IMR-90 (cell line): ENCODE measurements around the gene PAF1. TPM values are rescaled to one million over a fixed set of nuclear protein-coding genes. Genes with fewer than 3 reads are reported as not detected.

ENCODE experiments used
- ATAC-seq: fragments of 200-7000 bp; cut with Tn5 transposase; 2 replicates; pipeline ENCODE4 v1.9.1; 2020; ENCODE audit warnings: low read depth, mild to moderate bottlenecking, moderate library complexity
- BruUV-seq: library from RNA; stranded (reverse); fragments of 400-500 nt; replicated peaks from 2 replicates; lab custom pipeline; 2021; lab: Mats Ljungman, UMichigan
- CTCF ChIA-PET: fragments of 300-600 bp; formaldehyde crosslinking; extraction: SDS; loops from one replicate; lab custom pipeline; 2021; ENCODE audit warnings: antibody characterized with exemption; lab: Yijun Ruan, JAX
- POLR2A ChIA-PET: fragments of 300-600 bp; sonication (Branson Sonifier 250); formaldehyde crosslinking; loops from one replicate; lab custom pipeline; 2022; ENCODE audit warnings: antibody characterized with exemption; ENCODE audit not compliant: unreplicated experiment; lab: Charles Lee
- DNase-seq: peaks from one replicate; pipeline ENCODE4 v3.0.0; 2013
- H2AFZ ChIP-seq: replicated peaks from 2 replicates; pipeline ENCODE3; 2013; ENCODE audit warnings: low read length, mild to moderate bottlenecking; ENCODE audit not compliant: poor library complexity
- H2AK5ac ChIP-seq: 2 replicates; pipeline ENCODE4 v1.6.1; 2013; ENCODE audit warnings: low read depth, low read length, inconsistent platforms
- H2AK9ac ChIP-seq: replicated peaks from 2 replicates; pipeline ENCODE3; 2013; ENCODE audit warnings: mild to moderate bottlenecking, low read depth, low read length, moderate library complexity; ENCODE audit not compliant: poor library complexity
- H2BK120ac ChIP-seq: 2 replicates; pipeline ENCODE4 v1.6.1; 2013; ENCODE audit warnings: low read depth, low read length, inconsistent platforms
- H2BK15ac ChIP-seq: 3 replicates; pipeline ENCODE4 v1.6.1; 2013; ENCODE audit warnings: low read depth, low read length, inconsistent platforms
- H2BK20ac ChIP-seq: 2 replicates; pipeline ENCODE4 v1.6.1; 2013; ENCODE audit warnings: low read depth, mild to moderate bottlenecking, inconsistent platforms, low read length, moderate library complexity
- H2BK5ac ChIP-seq: 2 replicates; pipeline ENCODE4 v1.6.1; 2013; ENCODE audit warnings: mild to moderate bottlenecking, low read depth, low read length, inconsistent platforms; ENCODE audit not compliant: poor library complexity, severe bottlenecking
- H3K14ac ChIP-seq: replicated peaks from 2 replicates; pipeline ENCODE4 v1.6.1; 2013; ENCODE audit warnings: low read depth, low read length, inconsistent platforms
- H3K18ac ChIP-seq: 2 replicates; pipeline ENCODE4 v1.6.1; 2013; ENCODE audit warnings: low read depth, low read length, control low read depth
- H3K23ac ChIP-seq: 2 replicates; pipeline ENCODE4 v1.6.1; 2013; ENCODE audit warnings: low read depth, low read length, inconsistent platforms
- H3K27ac ChIP-seq: 2 replicates; pipeline ENCODE4 v1.5.1; 2013; ENCODE audit warnings: mild to moderate bottlenecking, control low read depth, low read length; ENCODE audit not compliant: insufficient read depth
- H3K27me3 ChIP-seq: 2 replicates; pipeline ENCODE4 v1.6.1; 2013; ENCODE audit warnings: low read length; ENCODE audit not compliant: control insufficient read depth, insufficient read depth
- H3K36me3 ChIP-seq: 2 replicates; pipeline ENCODE4 v1.6.1; 2013; ENCODE audit warnings: low read length, mixed read lengths; ENCODE audit not compliant: control insufficient read depth, insufficient read depth
- H3K4ac ChIP-seq: 2 replicates; pipeline ENCODE4 v1.6.1; 2013; ENCODE audit warnings: low read depth, low read length, inconsistent platforms
- H3K4me1 ChIP-seq: 2 replicates; pipeline ENCODE4 v1.6.1; 2013; ENCODE audit warnings: low read length, mixed read lengths; ENCODE audit not compliant: control insufficient read depth, insufficient read depth
- H3K4me2 ChIP-seq: 2 replicates; pipeline ENCODE4 v1.6.1; 2013; ENCODE audit warnings: low read depth, mild to moderate bottlenecking, control low read depth, low read length, moderate library complexity
- H3K4me3 ChIP-seq: 2 replicates; pipeline ENCODE4 v1.5.1; 2013; ENCODE audit warnings: low read depth, mild to moderate bottlenecking, control low read depth, low read length, moderate library complexity; ENCODE audit not compliant: insufficient read depth
- H3K56ac ChIP-seq: 2 replicates; pipeline ENCODE4 v1.6.1; 2013; ENCODE audit warnings: low read length, inconsistent platforms; ENCODE audit not compliant: insufficient read depth; ENCODE audit errors: extremely low read depth
- H3K79me1 ChIP-seq, 2 experiments: 2 replicates each; pipeline ENCODE4 v1.6.1; 2013; ENCODE audit warnings: low read length in 2 of 2, inconsistent platforms in 1 of 2, low read depth in 1 of 2
- H3K9ac ChIP-seq: 2 replicates; pipeline ENCODE4 v1.6.1; 2013; ENCODE audit warnings: low read depth, low read length, control low read depth
- H3K9me1 ChIP-seq: 2 replicates; pipeline ENCODE4 v1.6.1; 2013; ENCODE audit warnings: low read length, inconsistent platforms; ENCODE audit not compliant: insufficient read depth
- H3K9me3 ChIP-seq: 2 replicates; pipeline ENCODE4 v1.6.1; 2013; ENCODE audit warnings: low read length; ENCODE audit not compliant: control insufficient read depth, insufficient read depth
- H4K20me1 ChIP-seq: 2 replicates; pipeline ENCODE4 v1.6.1; 2013; ENCODE audit warnings: low read length, inconsistent platforms; ENCODE audit not compliant: insufficient read depth
- H4K5ac ChIP-seq: 2 replicates; pipeline ENCODE4 v1.6.1; 2013; ENCODE audit warnings: mild to moderate bottlenecking, low read depth, low read length, control low read depth
- H4K8ac ChIP-seq, 2 experiments: 2 replicates each; pipeline ENCODE4 v1.6.1; 2013; ENCODE audit warnings: low read depth in 2 of 2, low read length in 2 of 2, control low read depth in 1 of 2, inconsistent platforms in 1 of 2
- H4K91ac ChIP-seq: 2 replicates; pipeline ENCODE4 v1.6.1; 2013; ENCODE audit warnings: low read depth, low read length, inconsistent platforms; ENCODE audit not compliant: insufficient read depth
- BHLHE40 ChIP-seq: fragments of 150-350 bp; IDR thresholded peaks from 2 replicates; pipeline ENCODE4 v1.6.1; 2016; ENCODE audit warnings: mild to moderate bottlenecking, low read depth, low read length
- CHD1 ChIP-seq: IDR thresholded peaks from 2 replicates; pipeline ENCODE4 v1.6.1; 2012; ENCODE audit warnings: low read depth, low read length, improper control_type of control experiment
- ELK1 ChIP-seq: fragments of 150-350 bp; IDR thresholded peaks from 2 replicates; pipeline ENCODE4 v1.6.1; 2016; ENCODE audit warnings: low read depth, mild to moderate bottlenecking, low read length, moderate library complexity, borderline replicate concordance
- FOS ChIP-seq: fragments of 150-350 bp; IDR thresholded peaks from 2 replicates; pipeline ENCODE4 v1.6.1; 2016; ENCODE audit warnings: low read depth, low read length
- MAFK ChIP-seq: IDR thresholded peaks from 2 replicates; pipeline ENCODE4 v1.6.1; 2012; ENCODE audit warnings: low read depth, low read length, improper control_type of control experiment
- MAZ ChIP-seq: IDR thresholded peaks from 2 replicates; pipeline ENCODE4 v1.6.1; 2012; ENCODE audit warnings: low read depth, mild to moderate bottlenecking, low read length, improper control_type of control experiment, moderate library complexity, borderline replicate concordance
- POLR2A ChIP-seq: IDR thresholded peaks from 2 replicates; pipeline ENCODE4 v1.6.1; 2012; ENCODE audit warnings: mild to moderate bottlenecking, low read depth, low read length
- RAD21 ChIP-seq: IDR thresholded peaks from 2 replicates; pipeline ENCODE4 v1.6.1; 2012; ENCODE audit warnings: low read length, improper control_type of control experiment
- RCOR1 ChIP-seq: IDR thresholded peaks from 2 replicates; pipeline ENCODE4 v1.6.1; 2012; ENCODE audit warnings: mild to moderate bottlenecking, low read length, improper control_type of control experiment; ENCODE audit not compliant: insufficient replicate concordance
- RFX5 ChIP-seq: IDR thresholded peaks from 2 replicates; pipeline ENCODE4 v1.8.0; 2012; ENCODE audit warnings: low read depth, mild to moderate bottlenecking, low read length, moderate library complexity
- SMC3 ChIP-seq: fragments of 150-350 bp; IDR thresholded peaks from 2 replicates; pipeline ENCODE4 v1.6.1; 2016; ENCODE audit warnings: low read depth, mild to moderate bottlenecking, antibody characterized with exemption, low read length, moderate library complexity
- USF2 ChIP-seq: fragments of 150-350 bp; IDR thresholded peaks from 2 replicates; pipeline ENCODE4 v1.6.1; 2017; ENCODE audit warnings: mild to moderate bottlenecking, antibody characterized with exemption, low read length, low read depth
- WGBS, 2 experiments: methylation state at CpG; one replicate each; pipeline versions ENCODE4 v1.1.5 to v1.1.7; 2013; ENCODE audit warnings: missing lambda C conversion rate in 2 of 2; ENCODE audit not compliant: insufficient read length in 1 of 2; ENCODE audit errors: extremely low coverage in 2 of 2; 5-methylcytosine and 5-hydroxymethylcytosine counted together
- dilution Hi-C: fragments of 300-500 bp; cut with HindIII; formaldehyde crosslinking; loops from one replicate; pipeline ENCODE4 v1.14.3; 2018; ENCODE audit warnings: low sequenced_read_pairs; ENCODE audit not compliant: unreplicated experiment
- in situ Hi-C: fragments of 300-500 bp; cut with MboI; formaldehyde crosslinking; loops from 3 replicates; pipeline ENCODE4 v1.14.3; 2019; ENCODE audit warnings: low sequenced_read_pairs, inconsistent platforms, mixed read lengths
- intact Hi-C: fragments of 100-400 bp; cut with micrococcal nuclease; formaldehyde crosslinking; loops from 2 replicates; pipeline ENCODE4 v1.10.0; 2022
- polyA plus RNA-seq, 3 experiments: library from polyadenylated mRNA; depleted of rRNA; stranded (reverse); fragments of >200 nt; gene quantifications; 2 replicates each; pipeline ENCODE4 v1.2.3, GENCODE V29; 2012; ENCODE audit warnings: low replicate concordance in 1 of 3
- total RNA-seq: library from RNA; depleted of rRNA; stranded (reverse); fragments of >200 nt; gene quantifications from 2 replicates; pipeline ENCODE4 v1.2.3, GENCODE V29; 2012

Gene PAF1
- total and polyA plus RNA-seq, 2 of the 4 experiments (the other 2 are of a cell fraction) = 45.7 to 54.3 TPM

- Histone ChIP-seq H4K5ac (no peak overlapping the region), H2BK5ac (no peak overlapping the region), H2BK15ac (no peak overlapping the region), H2BK20ac (no peak overlapping the region), H3K27ac (no peak overlapping the region), H3K36me3 (peaks cover 14% of the 10 kb centered on the region), H4K91ac (no peak overlapping the region), H3K4ac (no peak overlapping the region), H3K18ac (no peak overlapping the region), H3K9me1 (peaks cover 18% of the 10 kb centered on the region), H2AFZ (no peak overlapping the region), H4K20me1 (peaks cover 55% of the 10 kb centered on the region), H2AK5ac (no peak overlapping the region), H3K9me3 (no peaks in the 10 kb centered on the region), H3K79me1 (peaks cover 31 to 83% of the 10 kb centered on the region in 2 experiments), H4K8ac (no peak overlapping the region), H3K23ac (0 out of 2 replicates have a peak overlapping the region, but pooled peaks have one; percentile 55), H3K4me3 (no peak overlapping the region), H3K14ac (no peak overlapping the region), H3K9ac (no peak overlapping the region), H3K4me2 (no peak overlapping the region), H3K27me3 (no peaks in the 10 kb centered on the region), H3K4me1 (peaks cover 17% of the 10 kb centered on the region), H3K56ac (no peak overlapping the region), H2AK9ac (no peak overlapping the region), H2BK120ac (no peak overlapping the region)
- dilution Hi-C loops (no loop called here), in situ Hi-C loops (no loop called here), intact Hi-C loops (no loop called here)
- BruUV-seq = no TSS peak
- TF ChIP-seq RAD21 (no peak), FOS (no peak), POLR2A (no peak), USF2 (no peak), RFX5 (no peak), BHLHE40 (no peak), ELK1 (no peak), CHD1 (no peak), RCOR1 (no peak), SMC3 (no peak), MAFK (no peak), MAZ (no peak)
- ATAC-seq (no peak), DNase-seq (no peak)
- ChIA-PET POLR2A (no interaction called here), CTCF (interaction anchor here (0.5 kb wide), 1 partner anchor 253 kb away, joined by 3 read pairs; no protein-coding TSS in a partner anchor)
- no CpG with 5 or more reads among the region's 1 CpG for WGBS, 2 experiments
Measured at GRCh38 chr19:39345956-39346355, 45.0 kb downstream of the PAF1 start.
